GM23338 (cell line): Measurements from ENCODE around the gene CFAP58. TPM values are rescaled to one million over a fixed set of nuclear protein-coding genes. Genes with fewer than 3 reads are reported as not detected.
A peak's percentile ranks its signal among the peaks of the same experiment; 100 is the strongest.

Experiments
- ATAC-seq: fragments of 200-7000 bp; cut with Tn5 transposase; 3 replicates; pipeline ENCODE4 v1.9.1; 2020
- DNase-seq: peaks from one replicate; pipeline ENCODE4 v3.0.0-alpha.2; 2015; ENCODE audit warnings: low spot score
- H2AFZ ChIP-seq: fragments of 200-600 bp; sonication (generic); 2 replicates; pipeline ENCODE4 v1.8.0; 2016; ENCODE audit warnings: antibody characterized with exemption, mild to moderate bottlenecking, moderate library complexity
- H3F3A ChIP-seq: fragments of 200-600 bp; sonication (generic); replicated peaks from 2 replicates; pipeline ENCODE4 v1.8.0; 2017; ENCODE audit warnings: antibody characterized with exemption, mixed run types, low read depth
- H3K27ac ChIP-seq: fragments of 200-600 bp; sonication (generic); 2 replicates; pipeline ENCODE4 v1.6.1; 2016; ENCODE audit warnings: low read depth
- H3K27me3 ChIP-seq: fragments of 200-600 bp; sonication (generic); 2 replicates; pipeline ENCODE4 v1.8.0; 2016; ENCODE audit warnings: mild to moderate bottlenecking, mixed run types, moderate library complexity; ENCODE audit not compliant: insufficient read depth
- H3K36me3 ChIP-seq: fragments of 200-600 bp; sonication (generic); 2 replicates; pipeline ENCODE4 v1.8.0; 2016; ENCODE audit warnings: mild to moderate bottlenecking; ENCODE audit not compliant: insufficient read depth
- H3K4me1 ChIP-seq: fragments of 200-600 bp; sonication (generic); 2 replicates; pipeline ENCODE4 v1.8.0; 2016; ENCODE audit warnings: mild to moderate bottlenecking, moderate library complexity; ENCODE audit not compliant: insufficient read depth
- H3K4me2 ChIP-seq: fragments of 200-600 bp; sonication (generic); 2 replicates; pipeline ENCODE4 v1.7.1; 2017; ENCODE audit warnings: mixed run types
- H3K4me3 ChIP-seq: fragments of 200-600 bp; sonication (generic); 2 replicates; pipeline ENCODE4 v1.6.1; 2016; ENCODE audit warnings: mixed run types
- H3K79me2 ChIP-seq: fragments of 200-600 bp; sonication (generic); replicated peaks from 2 replicates; pipeline ENCODE4 v1.8.0; 2017; ENCODE audit warnings: mild to moderate bottlenecking; ENCODE audit not compliant: insufficient read depth
- H3K9me2 ChIP-seq: fragments of 200-600 bp; sonication (generic); 2 replicates; pipeline ENCODE4 v1.8.0; 2017; ENCODE audit not compliant: insufficient read depth
- H4K20me1 ChIP-seq: fragments of 200-600 bp; sonication (generic); replicated peaks from 2 replicates; pipeline ENCODE4 v1.8.0; 2017; ENCODE audit warnings: mild to moderate bottlenecking; ENCODE audit not compliant: insufficient read depth
- H3K27ac Mint-ChIP-seq: 2 replicates; pipeline ENCODE4 v1.8.0; 2020; ENCODE audit warnings: inconsistent platforms, mild to moderate bottlenecking, moderate library complexity, mixed read lengths
- H3K27me3 Mint-ChIP-seq: 3 replicates; pipeline ENCODE4 v1.8.0; 2022; ENCODE audit warnings: low read depth, mild to moderate bottlenecking, moderate library complexity, mixed read lengths, inconsistent platforms; ENCODE audit not compliant: insufficient read depth, poor library complexity
- H3K36me3 Mint-ChIP-seq: 3 replicates; pipeline ENCODE4 v1.8.0; 2021; ENCODE audit warnings: low read depth, mild to moderate bottlenecking, inconsistent platforms, moderate library complexity, mixed read lengths
- H3K4me1 Mint-ChIP-seq: 3 replicates; pipeline ENCODE4 v1.8.0; 2020; ENCODE audit warnings: mild to moderate bottlenecking, inconsistent platforms, mixed read lengths
- H3K4me3 Mint-ChIP-seq: 3 replicates; pipeline ENCODE4 v1.8.0; 2021; ENCODE audit warnings: moderate library complexity, mild to moderate bottlenecking, inconsistent platforms, mixed read lengths
- H3K9me3 Mint-ChIP-seq: 3 replicates; pipeline ENCODE4 v1.8.0; 2020; ENCODE audit warnings: moderate library complexity, mild to moderate bottlenecking, inconsistent platforms, mixed read lengths
- CREB1 ChIP-seq: fragments of 250-450 bp; sonication (Bioruptor Pico); IDR thresholded peaks from 2 replicates; pipeline ENCODE4 v1.5.0; 2020; ENCODE audit warnings: low read depth, mild to moderate bottlenecking, moderate library complexity
- ETS1 ChIP-seq: IDR thresholded peaks from 2 replicates; pipeline ENCODE4 v1.6.1; 2016; ENCODE audit warnings: antibody characterized with exemption
- EZH2 ChIP-seq: fragments of 200-600 bp; sonication (generic); IDR thresholded peaks from one replicate; pipeline ENCODE4 v1.8.0; 2017; ENCODE audit warnings: antibody characterized with exemption, mild to moderate bottlenecking, low read depth; ENCODE audit not compliant: unreplicated experiment
- EZH2phosphoT487 ChIP-seq: fragments of 200-600 bp; sonication (generic); IDR thresholded peaks from one replicate; pipeline ENCODE4 v1.8.1; 2018; ENCODE audit warnings: antibody characterized with exemption; ENCODE audit not compliant: unreplicated experiment
- JUNB ChIP-seq: IDR thresholded peaks from one replicate; pipeline ENCODE4 v1.6.1; 2016; ENCODE audit warnings: antibody characterized with exemption; ENCODE audit not compliant: unreplicated experiment
- NANOG ChIP-seq: IDR thresholded peaks from 2 replicates; pipeline ENCODE4 v1.6.1; 2016; ENCODE audit warnings: antibody characterized with exemption, borderline replicate concordance
- POLR2AphosphoS5 ChIP-seq: IDR thresholded peaks from 2 replicates; pipeline ENCODE4 v1.6.1; 2016; ENCODE audit warnings: antibody characterized with exemption, low read depth
- STAT1 ChIP-seq: IDR thresholded peaks from one replicate; pipeline ENCODE4 v1.6.1; 2016; ENCODE audit warnings: antibody characterized with exemption; ENCODE audit not compliant: unreplicated experiment
- ZNF114 ChIP-seq: fragments of 250-450 bp; sonication (Bioruptor Pico); IDR thresholded peaks from 2 replicates; pipeline ENCODE4 v1.5.0; 2020; ENCODE audit warnings: mild to moderate bottlenecking, moderate library complexity
- ZNF331 ChIP-seq: fragments of 250-450 bp; sonication (Bioruptor Pico); IDR thresholded peaks from 2 replicates; pipeline ENCODE4 v1.5.0; 2020; ENCODE audit warnings: low read depth, mild to moderate bottlenecking, moderate library complexity
- polyA plus RNA-seq: library from polyadenylated mRNA; unstranded; fragments of >200 nt; fragmentation: Nextera tagmentation; extraction: Ambion mirVana; gene quantifications from 2 replicates; pipeline ENCODE4 v1.2.1, GENCODE V29; 2016
- total RNA-seq: library from RNA; depleted of rRNA; stranded (reverse); fragments of >200 nt; shearing (Covaris generic); gene quantifications from 2 replicates; pipeline ENCODE4 v1.2.3, GENCODE V29; 2014
- TF ChIP-seq, protein P1 (sequence below), 2 experiments: fragments of 200-600 bp in 1 of 2; sonication (generic) in 1 of 2; conservative IDR thresholded peaks; 2 replicates each; pipeline versions ENCODE4 v1.5.1 to v1.6.1; 2016 to 2017; ENCODE audit warnings: antibody characterized with exemption in 2 of 2, low read depth in 2 of 2, mild to moderate bottlenecking in 2 of 2, moderate library complexity in 1 of 2
- TF ChIP-seq, protein P2 (sequence below): fragments of 250-450 bp; sonication (Bioruptor Pico); IDR thresholded peaks from 2 replicates; pipeline ENCODE4 v1.5.0; 2020; ENCODE audit warnings: mild to moderate bottlenecking, moderate library complexity
- TF ChIP-seq, protein P3 (sequence below): IDR thresholded peaks from one replicate; pipeline ENCODE4 v1.6.1; 2018; ENCODE audit warnings: antibody characterized with exemption; ENCODE audit not compliant: unreplicated experiment

The CFAP58 gene
- total and polyA plus RNA-seq, 2 experiments from 2014 or later = 0.63 to 0.89 TPM

DNA sequence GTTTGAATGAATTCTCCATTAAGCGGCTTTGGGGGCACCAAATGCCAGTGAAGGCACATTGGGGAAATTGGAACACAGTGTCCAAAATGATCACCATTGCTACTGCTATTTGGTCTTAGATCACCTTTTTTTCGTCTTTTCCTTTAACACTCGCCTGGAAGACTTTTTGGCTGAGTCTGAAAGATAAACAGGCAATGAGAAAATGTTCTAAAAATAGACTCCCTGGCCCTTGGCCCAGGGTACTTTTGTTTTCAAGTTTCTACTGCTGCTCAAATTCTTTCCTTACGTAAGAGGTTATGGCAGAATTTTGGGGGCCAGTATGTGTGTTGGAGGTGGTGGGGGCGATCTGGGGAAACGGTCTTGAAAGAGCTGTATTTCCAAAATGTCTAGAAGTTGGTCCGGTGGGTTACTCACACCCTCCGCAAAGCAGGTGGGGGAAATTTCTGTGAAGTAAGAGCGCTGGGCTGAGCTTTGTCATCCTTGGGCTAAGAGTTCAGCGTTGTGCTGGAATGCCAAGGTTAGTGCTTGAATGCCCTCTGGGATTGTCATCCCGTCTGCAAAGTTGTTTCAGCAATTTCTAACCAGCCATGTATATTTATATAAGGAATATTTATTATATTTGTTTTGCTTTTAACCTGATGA is 14.0 kb upstream of the CFAP58 start:
- H3K4me3 Mint-ChIP-seq = peak overlapping the region; percentile 94
- ATAC-seq = no peak
- Histone ChIP-seq H2AFZ (peak overlapping the region; percentile 70; the same call in 1 of the 2 replicates), H3K9me2 (no peaks in the 10 kb centered on the region), H3K4me1 (peaks cover 49% of the 10 kb centered on the region), H4K20me1 (peaks cover 2% of the 10 kb centered on the region; the same call in 1 of the 2 replicates), H3K4me2 (peak overlapping the region; percentile 98), H3K27ac (0 out of 2 replicates have a peak overlapping the region, but pooled peaks have one; percentile 51), H3K79me2 (peaks cover 31% of the 10 kb centered on the region), H3K36me3 (no peaks in the 10 kb centered on the region), H3K4me3 (peak overlapping the region; percentile 98), H3K27me3 (peaks cover 7% of the 10 kb centered on the region), H3F3A (peaks cover 6% of the 10 kb centered on the region; the same call in 1 of the 2 replicates)
- no peaks in the 10 kb centered on the region for H3K9me3 Mint-ChIP-seq
- peak overlapping the region; percentile 98 for H3K27ac Mint-ChIP-seq
- DNase-seq = no peak
- H3K36me3 Mint-ChIP-seq = no peaks in the 10 kb centered on the region
- TF ChIP-seq POLR2AphosphoS5 (no peak), NANOG (no peak), STAT1 (no peak), EZH2 (no peak), JUNB (no peak), ZNF331 (CRISPR knock-in tag) (no peak), ETS1 (no peak), ZNF114 (CRISPR knock-in tag) (no peak), CREB1 (CRISPR knock-in tag) (no peak), EZH2phosphoT487 (no peak)
- TF ChIP-seq, protein P1, sequence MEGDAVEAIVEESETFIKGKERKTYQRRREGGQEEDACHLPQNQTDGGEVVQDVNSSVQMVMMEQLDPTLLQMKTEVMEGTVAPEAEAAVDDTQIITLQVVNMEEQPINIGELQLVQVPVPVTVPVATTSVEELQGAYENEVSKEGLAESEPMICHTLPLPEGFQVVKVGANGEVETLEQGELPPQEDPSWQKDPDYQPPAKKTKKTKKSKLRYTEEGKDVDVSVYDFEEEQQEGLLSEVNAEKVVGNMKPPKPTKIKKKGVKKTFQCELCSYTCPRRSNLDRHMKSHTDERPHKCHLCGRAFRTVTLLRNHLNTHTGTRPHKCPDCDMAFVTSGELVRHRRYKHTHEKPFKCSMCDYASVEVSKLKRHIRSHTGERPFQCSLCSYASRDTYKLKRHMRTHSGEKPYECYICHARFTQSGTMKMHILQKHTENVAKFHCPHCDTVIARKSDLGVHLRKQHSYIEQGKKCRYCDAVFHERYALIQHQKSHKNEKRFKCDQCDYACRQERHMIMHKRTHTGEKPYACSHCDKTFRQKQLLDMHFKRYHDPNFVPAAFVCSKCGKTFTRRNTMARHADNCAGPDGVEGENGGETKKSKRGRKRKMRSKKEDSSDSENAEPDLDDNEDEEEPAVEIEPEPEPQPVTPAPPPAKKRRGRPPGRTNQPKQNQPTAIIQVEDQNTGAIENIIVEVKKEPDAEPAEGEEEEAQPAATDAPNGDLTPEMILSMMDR (conservative IDR thresholded peaks at IDR 0.05; ENCODE audit: low read depth in 2 of 2) = no peak
- TF ChIP-seq, protein P2, sequence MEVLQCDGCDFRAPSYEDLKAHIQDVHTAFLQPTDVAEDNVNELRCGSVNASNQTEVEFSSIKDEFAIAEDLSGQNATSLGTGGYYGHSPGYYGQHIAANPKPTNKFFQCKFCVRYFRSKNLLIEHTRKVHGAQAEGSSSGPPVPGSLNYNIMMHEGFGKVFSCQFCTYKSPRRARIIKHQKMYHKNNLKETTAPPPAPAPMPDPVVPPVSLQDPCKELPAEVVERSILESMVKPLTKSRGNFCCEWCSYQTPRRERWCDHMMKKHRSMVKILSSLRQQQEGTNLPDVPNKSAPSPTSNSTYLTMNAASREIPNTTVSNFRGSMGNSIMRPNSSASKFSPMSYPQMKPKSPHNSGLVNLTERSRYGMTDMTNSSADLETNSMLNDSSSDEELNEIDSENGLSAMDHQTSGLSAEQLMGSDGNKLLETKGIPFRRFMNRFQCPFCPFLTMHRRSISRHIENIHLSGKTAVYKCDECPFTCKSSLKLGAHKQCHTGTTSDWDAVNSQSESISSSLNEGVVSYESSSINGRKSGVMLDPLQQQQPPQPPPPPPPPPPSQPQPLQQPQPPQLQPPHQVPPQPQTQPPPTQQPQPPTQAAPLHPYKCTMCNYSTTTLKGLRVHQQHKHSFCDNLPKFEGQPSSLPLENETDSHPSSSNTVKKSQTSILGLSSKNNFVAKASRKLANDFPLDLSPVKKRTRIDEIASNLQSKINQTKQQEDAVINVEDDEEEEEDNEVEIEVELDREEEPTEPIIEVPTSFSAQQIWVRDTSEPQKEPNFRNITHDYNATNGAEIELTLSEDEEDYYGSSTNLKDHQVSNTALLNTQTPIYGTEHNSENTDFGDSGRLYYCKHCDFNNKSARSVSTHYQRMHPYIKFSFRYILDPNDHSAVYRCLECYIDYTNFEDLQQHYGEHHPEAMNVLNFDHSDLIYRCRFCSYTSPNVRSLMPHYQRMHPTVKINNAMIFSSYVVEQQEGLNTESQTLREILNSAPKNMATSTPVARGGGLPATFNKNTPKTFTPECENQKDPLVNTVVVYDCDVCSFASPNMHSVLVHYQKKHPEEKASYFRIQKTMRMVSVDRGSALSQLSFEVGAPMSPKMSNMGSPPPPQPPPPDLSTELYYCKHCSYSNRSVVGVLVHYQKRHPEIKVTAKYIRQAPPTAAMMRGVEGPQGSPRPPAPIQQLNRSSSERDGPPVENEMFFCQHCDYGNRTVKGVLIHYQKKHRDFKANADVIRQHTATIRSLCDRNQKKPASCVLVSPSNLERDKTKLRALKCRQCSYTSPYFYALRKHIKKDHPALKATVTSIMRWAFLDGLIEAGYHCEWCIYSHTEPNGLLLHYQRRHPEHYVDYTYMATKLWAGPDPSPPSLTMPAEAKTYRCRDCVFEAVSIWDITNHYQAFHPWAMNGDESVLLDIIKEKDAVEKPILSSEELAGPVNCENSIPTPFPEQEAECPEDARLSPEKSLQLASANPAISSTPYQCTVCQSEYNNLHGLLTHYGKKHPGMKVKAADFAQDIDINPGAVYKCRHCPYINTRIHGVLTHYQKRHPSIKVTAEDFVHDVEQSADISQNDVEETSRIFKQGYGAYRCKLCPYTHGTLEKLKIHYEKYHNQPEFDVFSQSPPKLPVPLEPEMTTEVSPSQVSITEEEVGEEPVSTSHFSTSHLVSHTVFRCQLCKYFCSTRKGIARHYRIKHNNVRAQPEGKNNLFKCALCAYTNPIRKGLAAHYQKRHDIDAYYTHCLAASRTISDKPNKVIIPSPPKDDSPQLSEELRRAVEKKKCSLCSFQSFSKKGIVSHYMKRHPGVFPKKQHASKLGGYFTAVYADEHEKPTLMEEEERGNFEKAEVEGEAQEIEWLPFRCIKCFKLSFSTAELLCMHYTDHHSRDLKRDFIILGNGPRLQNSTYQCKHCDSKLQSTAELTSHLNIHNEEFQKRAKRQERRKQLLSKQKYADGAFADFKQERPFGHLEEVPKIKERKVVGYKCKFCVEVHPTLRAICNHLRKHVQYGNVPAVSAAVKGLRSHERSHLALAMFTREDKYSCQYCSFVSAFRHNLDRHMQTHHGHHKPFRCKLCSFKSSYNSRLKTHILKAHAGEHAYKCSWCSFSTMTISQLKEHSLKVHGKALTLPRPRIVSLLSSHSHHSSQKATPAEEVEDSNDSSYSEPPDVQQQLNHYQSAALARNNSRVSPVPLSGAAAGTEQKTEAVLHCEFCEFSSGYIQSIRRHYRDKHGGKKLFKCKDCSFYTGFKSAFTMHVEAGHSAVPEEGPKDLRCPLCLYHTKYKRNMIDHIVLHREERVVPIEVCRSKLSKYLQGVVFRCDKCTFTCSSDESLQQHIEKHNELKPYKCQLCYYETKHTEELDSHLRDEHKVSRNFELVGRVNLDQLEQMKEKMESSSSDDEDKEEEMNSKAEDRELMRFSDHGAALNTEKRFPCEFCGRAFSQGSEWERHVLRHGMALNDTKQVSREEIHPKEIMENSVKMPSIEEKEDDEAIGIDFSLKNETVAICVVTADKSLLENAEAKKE (CRISPR knock-in tag) = no peak
- TF ChIP-seq, protein P3, sequence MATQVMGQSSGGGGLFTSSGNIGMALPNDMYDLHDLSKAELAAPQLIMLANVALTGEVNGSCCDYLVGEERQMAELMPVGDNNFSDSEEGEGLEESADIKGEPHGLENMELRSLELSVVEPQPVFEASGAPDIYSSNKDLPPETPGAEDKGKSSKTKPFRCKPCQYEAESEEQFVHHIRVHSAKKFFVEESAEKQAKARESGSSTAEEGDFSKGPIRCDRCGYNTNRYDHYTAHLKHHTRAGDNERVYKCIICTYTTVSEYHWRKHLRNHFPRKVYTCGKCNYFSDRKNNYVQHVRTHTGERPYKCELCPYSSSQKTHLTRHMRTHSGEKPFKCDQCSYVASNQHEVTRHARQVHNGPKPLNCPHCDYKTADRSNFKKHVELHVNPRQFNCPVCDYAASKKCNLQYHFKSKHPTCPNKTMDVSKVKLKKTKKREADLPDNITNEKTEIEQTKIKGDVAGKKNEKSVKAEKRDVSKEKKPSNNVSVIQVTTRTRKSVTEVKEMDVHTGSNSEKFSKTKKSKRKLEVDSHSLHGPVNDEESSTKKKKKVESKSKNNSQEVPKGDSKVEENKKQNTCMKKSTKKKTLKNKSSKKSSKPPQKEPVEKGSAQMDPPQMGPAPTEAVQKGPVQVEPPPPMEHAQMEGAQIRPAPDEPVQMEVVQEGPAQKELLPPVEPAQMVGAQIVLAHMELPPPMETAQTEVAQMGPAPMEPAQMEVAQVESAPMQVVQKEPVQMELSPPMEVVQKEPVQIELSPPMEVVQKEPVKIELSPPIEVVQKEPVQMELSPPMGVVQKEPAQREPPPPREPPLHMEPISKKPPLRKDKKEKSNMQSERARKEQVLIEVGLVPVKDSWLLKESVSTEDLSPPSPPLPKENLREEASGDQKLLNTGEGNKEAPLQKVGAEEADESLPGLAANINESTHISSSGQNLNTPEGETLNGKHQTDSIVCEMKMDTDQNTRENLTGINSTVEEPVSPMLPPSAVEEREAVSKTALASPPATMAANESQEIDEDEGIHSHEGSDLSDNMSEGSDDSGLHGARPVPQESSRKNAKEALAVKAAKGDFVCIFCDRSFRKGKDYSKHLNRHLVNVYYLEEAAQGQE = no peak
- peaks cover 52% of the 10 kb centered on the region for H3K4me1 Mint-ChIP-seq
- H3K27me3 Mint-ChIP-seq = peaks cover 6% of the 10 kb centered on the region
